ENCODE measurements around the gene JAKMIP3. TPM values are rescaled to one million over a fixed set of nuclear protein-coding genes. Genes with fewer than 3 reads are reported as not detected.

The JAKMIP3 gene
- total and polyA plus RNA-seq, 10 of the 15 experiments (the other 5 are each of a cell fraction or from before 2014, with no cell fraction given) = 0.01 TPM; not detected in 7

DNA sequence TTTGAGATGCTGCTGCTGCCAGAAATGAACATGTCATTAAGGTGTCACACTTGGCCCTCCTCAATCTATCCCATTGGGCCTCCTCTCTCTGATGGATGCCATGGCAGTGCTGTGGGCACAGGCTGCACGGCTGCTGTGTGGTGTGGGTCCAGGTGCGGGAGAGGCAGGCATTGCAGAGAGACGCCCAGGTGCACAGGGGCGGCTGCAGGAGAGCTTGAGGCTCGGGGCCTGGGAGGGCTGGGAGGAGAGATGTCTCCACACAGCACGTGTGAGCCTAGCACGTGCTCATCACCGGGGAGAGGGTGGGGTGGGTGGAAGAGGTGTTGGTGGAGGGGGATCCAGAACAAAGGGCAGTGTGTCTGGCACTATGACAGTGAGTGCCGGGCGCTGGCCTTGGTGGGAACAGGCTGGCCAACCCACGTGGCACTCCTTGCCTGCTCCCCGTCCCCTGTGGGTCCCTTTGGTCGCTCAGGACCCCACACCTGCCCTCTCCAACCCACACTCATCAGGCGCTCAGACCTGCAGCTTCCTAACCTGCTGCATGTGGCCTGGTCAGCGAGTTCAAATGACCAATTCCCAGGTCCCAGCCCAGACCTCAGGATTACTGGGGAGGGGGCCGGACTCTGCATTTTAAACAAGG lies 44.1 kb upstream of the JAKMIP3 start:
- CTCF ChIA-PET = interaction anchor here (1.3 to 1.9 kb wide), 2 partner anchors 11 to 136 kb away, joined by 4 to 9 read pairs; no protein-coding TSS in a partner anchor
- Histone ChIP-seq H3K4me3 (no peak overlapping the region), H3K4me2 (ENCODE audit: control insufficient read depth, insufficient read depth) (no peak overlapping the region), H2AFZ (ENCODE audit: control insufficient read depth, low read depth, low read length) (no peak overlapping the region), H3K27ac (ENCODE audit: control insufficient read depth, insufficient read depth) (no peak overlapping the region), H4K20me1 (ENCODE audit: control insufficient read depth, insufficient read depth) (no peaks in the 10 kb centered on the region), H3K9me3 (replicated peaks; ENCODE audit: control insufficient read depth, insufficient read depth, low read length) (no peaks in the 10 kb centered on the region), H3K4me1 (ENCODE audit: control insufficient read depth, insufficient read depth, low read length) (no peaks in the 10 kb centered on the region), H3K9ac (ENCODE audit: control insufficient read depth, insufficient read depth, low read length) (no peak overlapping the region), H3K79me2 (ENCODE audit: control insufficient read depth, insufficient read depth, low read length) (no peaks in the 10 kb centered on the region), H3K36me3 (ENCODE audit: control insufficient read depth in 2 of 2, insufficient read depth in 2 of 2, low read length in 1 of 2) (no peaks in the 10 kb centered on the region), H3K27me3 (replicated peaks in 1 of 2; ENCODE audit: control insufficient read depth in 2 of 2, insufficient read depth in 2 of 2, low read length in 1 of 2) (no peaks in the 10 kb centered on the region)
- no TSS peak for BruUV-seq (replicated peaks)
- FAIRE-seq (no peak), ATAC-seq (no peak), DNase-seq (ENCODE audit: low read depth, low spot score) (no peak)
- no peak for TF ChIP-seq SUPT20H (IDR thresholded peaks at IDR 0.05; ENCODE audit: borderline replicate concordance, control insufficient read depth, low read depth, low read length)
- no peak for TF ChIP-seq MTA3 (IDR thresholded peaks at IDR 0.05; ENCODE audit: borderline replicate concordance, low read length)
- TF ChIP-seq NR2C1 (IDR thresholded peaks at IDR 0.05) = no peak
- no peak for TF ChIP-seq NR2F1 (conservative IDR thresholded peaks at IDR 0.05)
- no peak for TF ChIP-seq SIN3A (IDR thresholded peaks at IDR 0.05; ENCODE audit: low read depth, low read length)
- TF ChIP-seq HDAC2 (IDR thresholded peaks at IDR 0.05) = no peak
- TF ChIP-seq ASH2L (IDR thresholded peaks at IDR 0.05; ENCODE audit: borderline replicate concordance, low read depth) = no peak
- TF ChIP-seq DPF2 (IDR thresholded peaks at IDR 0.05) = no peak
- no peak for TF ChIP-seq GABPA (IDR thresholded peaks at IDR 0.05; ENCODE audit: low read depth)
- TF ChIP-seq, protein P1, sequence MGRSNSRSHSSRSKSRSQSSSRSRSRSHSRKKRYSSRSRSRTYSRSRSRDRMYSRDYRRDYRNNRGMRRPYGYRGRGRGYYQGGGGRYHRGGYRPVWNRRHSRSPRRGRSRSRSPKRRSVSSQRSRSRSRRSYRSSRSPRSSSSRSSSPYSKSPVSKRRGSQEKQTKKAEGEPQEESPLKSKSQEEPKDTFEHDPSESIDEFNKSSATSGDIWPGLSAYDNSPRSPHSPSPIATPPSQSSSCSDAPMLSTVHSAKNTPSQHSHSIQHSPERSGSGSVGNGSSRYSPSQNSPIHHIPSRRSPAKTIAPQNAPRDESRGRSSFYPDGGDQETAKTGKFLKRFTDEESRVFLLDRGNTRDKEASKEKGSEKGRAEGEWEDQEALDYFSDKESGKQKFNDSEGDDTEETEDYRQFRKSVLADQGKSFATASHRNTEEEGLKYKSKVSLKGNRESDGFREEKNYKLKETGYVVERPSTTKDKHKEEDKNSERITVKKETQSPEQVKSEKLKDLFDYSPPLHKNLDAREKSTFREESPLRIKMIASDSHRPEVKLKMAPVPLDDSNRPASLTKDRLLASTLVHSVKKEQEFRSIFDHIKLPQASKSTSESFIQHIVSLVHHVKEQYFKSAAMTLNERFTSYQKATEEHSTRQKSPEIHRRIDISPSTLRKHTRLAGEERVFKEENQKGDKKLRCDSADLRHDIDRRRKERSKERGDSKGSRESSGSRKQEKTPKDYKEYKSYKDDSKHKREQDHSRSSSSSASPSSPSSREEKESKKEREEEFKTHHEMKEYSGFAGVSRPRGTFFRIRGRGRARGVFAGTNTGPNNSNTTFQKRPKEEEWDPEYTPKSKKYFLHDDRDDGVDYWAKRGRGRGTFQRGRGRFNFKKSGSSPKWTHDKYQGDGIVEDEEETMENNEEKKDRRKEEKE (IDR thresholded peaks at IDR 0.05) = no peak
- TF ChIP-seq SMAD5 (IDR thresholded peaks at IDR 0.05; ENCODE audit: low read depth) = no peak
- no peak for TF ChIP-seq SREBF2 (IDR thresholded peaks at IDR 0.05; ENCODE audit: low read length)
- TF ChIP-seq, protein P2, sequence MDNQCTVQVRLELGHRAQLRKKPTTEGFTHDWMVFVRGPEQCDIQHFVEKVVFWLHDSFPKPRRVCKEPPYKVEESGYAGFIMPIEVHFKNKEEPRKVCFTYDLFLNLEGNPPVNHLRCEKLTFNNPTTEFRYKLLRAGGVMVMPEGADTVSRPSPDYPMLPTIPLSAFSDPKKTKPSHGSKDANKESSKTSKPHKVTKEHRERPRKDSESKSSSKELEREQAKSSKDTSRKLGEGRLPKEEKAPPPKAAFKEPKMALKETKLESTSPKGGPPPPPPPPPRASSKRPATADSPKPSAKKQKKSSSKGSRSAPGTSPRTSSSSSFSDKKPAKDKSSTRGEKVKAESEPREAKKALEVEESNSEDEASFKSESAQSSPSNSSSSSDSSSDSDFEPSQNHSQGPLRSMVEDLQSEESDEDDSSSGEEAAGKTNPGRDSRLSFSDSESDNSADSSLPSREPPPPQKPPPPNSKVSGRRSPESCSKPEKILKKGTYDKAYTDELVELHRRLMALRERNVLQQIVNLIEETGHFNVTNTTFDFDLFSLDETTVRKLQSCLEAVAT (IDR thresholded peaks at IDR 0.05) = no peak
- no peak for TF ChIP-seq NFIC (IDR thresholded peaks at IDR 0.05; ENCODE audit: low read depth, low read length)
- TF ChIP-seq MEF2A (IDR thresholded peaks at IDR 0.05; ENCODE audit: insufficient read depth, low read depth, low read length) = no peak
- TF ChIP-seq, protein P3, sequence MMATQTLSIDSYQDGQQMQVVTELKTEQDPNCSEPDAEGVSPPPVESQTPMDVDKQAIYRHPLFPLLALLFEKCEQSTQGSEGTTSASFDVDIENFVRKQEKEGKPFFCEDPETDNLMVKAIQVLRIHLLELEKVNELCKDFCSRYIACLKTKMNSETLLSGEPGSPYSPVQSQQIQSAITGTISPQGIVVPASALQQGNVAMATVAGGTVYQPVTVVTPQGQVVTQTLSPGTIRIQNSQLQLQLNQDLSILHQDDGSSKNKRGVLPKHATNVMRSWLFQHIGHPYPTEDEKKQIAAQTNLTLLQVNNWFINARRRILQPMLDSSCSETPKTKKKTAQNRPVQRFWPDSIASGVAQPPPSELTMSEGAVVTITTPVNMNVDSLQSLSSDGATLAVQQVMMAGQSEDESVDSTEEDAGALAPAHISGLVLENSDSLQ (IDR thresholded peaks at IDR 0.05) = no peak
- SMC1A ChIA-PET (ENCODE audit: uncharacterized antibody, unreplicated experiment) = interaction anchor here (2.0 kb wide), 1 partner anchor 136 kb away, joined by 17 read pairs; no protein-coding TSS in a partner anchor
- POLR2A ChIA-PET = no interaction called here
- intact Hi-C loops (cut with micrococcal nuclease; ENCODE audit: unreplicated experiment) (no loop called here), in situ Hi-C loops (cut with MboI) (loop anchor here (5.0 to 10.0 kb wide), 2 partner anchors 134 to 1837 kb away; no protein-coding TSS in a partner anchor)
- WGBS (ENCODE audit: insufficient coverage, insufficient replicate concordance, low lambda C conversion rate, missing lambda C conversion rate) = 24% methylated on average over 14 of the region's 16 CpGs
- RAD21 ChIA-PET (ENCODE audit: unreplicated experiment) = no interaction called here

Data from GM12878 (cell line).